Neural cell (in vitro differentiated cells): ENCODE results near the gene RAD51B. TPM values are rescaled to one million over a fixed set of nuclear protein-coding genes. Genes with fewer than 3 reads are reported as not detected.

Source experiments
- H2AFZ ChIP-seq: fragments of 200-600, 300-800 bp; sonication (generic), shearing (Covaris generic); 2 replicates; pipeline ENCODE4 v1.6.0; 2014; ENCODE audit warnings: low read depth, mild to moderate bottlenecking, antibody characterized with exemption, low read length, moderate library complexity
- H3F3A ChIP-seq: fragments of 200-600 bp; shearing (Covaris generic); 2 replicates; pipeline ENCODE4 v1.6.1; 2016; ENCODE audit warnings: mild to moderate bottlenecking, moderate library complexity, mixed read lengths, antibody characterized with exemption, low read length; ENCODE audit not compliant: insufficient read depth, poor library complexity, severe bottlenecking
- H3K27ac ChIP-seq: fragments of 200-600, 300-800 bp; sonication (generic), shearing (Covaris generic); 2 replicates; pipeline ENCODE4 v1.5.1; 2014; ENCODE audit warnings: mild to moderate bottlenecking, low read length, moderate library complexity
- H3K27me3 ChIP-seq: fragments of 300-800, 200-600 bp; sonication (generic), shearing (Covaris generic); 2 replicates; pipeline ENCODE4 v1.6.0; 2014; ENCODE audit warnings: mild to moderate bottlenecking, low read depth, low read length, moderate library complexity; ENCODE audit not compliant: insufficient read depth
- H3K36me3 ChIP-seq: fragments of 300-800, 200-600 bp; sonication (generic), shearing (Covaris generic); 2 replicates; pipeline ENCODE4 v1.5.1; 2014; ENCODE audit warnings: mild to moderate bottlenecking, antibody characterized with exemption, low read length, moderate library complexity; ENCODE audit not compliant: insufficient read depth
- H3K4me2 ChIP-seq: fragments of 300-800, 200-600 bp; sonication (generic), shearing (Covaris generic); 2 replicates; pipeline ENCODE4 v1.6.0; 2014; ENCODE audit warnings: mild to moderate bottlenecking, low read length
- H3K4me3 ChIP-seq: fragments of 300-800, 200-600 bp; sonication (generic), shearing (Covaris generic); 2 replicates; pipeline ENCODE4 v1.5.1; 2014; ENCODE audit warnings: mild to moderate bottlenecking, low read length, moderate library complexity
- H3K79me2 ChIP-seq: fragments of 200-600 bp; shearing (Covaris generic); replicated peaks from 2 replicates; pipeline ENCODE4 v1.6.0; 2014; ENCODE audit warnings: mild to moderate bottlenecking, low read length, moderate library complexity; ENCODE audit not compliant: insufficient read depth
- H3K9ac ChIP-seq: fragments of 300-800, 200-600 bp; sonication (generic), shearing (Covaris generic); 2 replicates; pipeline ENCODE4 v1.6.1; 2016; ENCODE audit warnings: mild to moderate bottlenecking, low read length, mixed read lengths
- H3K9me2 ChIP-seq: fragments of 200-600 bp; shearing (Covaris generic); 2 replicates; pipeline ENCODE4 v1.6.1; 2016; ENCODE audit warnings: mild to moderate bottlenecking, low read length, mixed read lengths; ENCODE audit not compliant: insufficient read depth
- H3K9me3 ChIP-seq: fragments of 200-600, 300-800 bp; sonication (generic), shearing (Covaris generic); 2 replicates; pipeline ENCODE4 v1.6.1; 2016; ENCODE audit warnings: mild to moderate bottlenecking, mixed run types, low read length, moderate library complexity, mixed read lengths
- H4K20me1 ChIP-seq: fragments of 200-600 bp; shearing (Covaris generic); 2 replicates; pipeline ENCODE4 v1.6.1; 2016; ENCODE audit warnings: mild to moderate bottlenecking, mixed run types; ENCODE audit not compliant: insufficient read depth
- CTCF ChIP-seq: fragments of 450-650 bp; IDR thresholded peaks from 2 replicates; pipeline ENCODE4 v1.5.1; 2014; ENCODE audit warnings: antibody characterized with exemption, mild to moderate bottlenecking, moderate library complexity; ENCODE audit not compliant: poor library complexity, severe bottlenecking
- EP300 ChIP-seq: fragments of 450-650 bp; conservative IDR thresholded peaks from 2 replicates; pipeline ENCODE4 v1.6.1; 2014; ENCODE audit warnings: antibody characterized with exemption, mild to moderate bottlenecking, moderate library complexity; ENCODE audit not compliant: poor library complexity, severe bottlenecking
- EZH2 ChIP-seq: fragments of 200-600, 300-800 bp; shearing (Covaris generic), sonication (generic); IDR thresholded peaks from 2 replicates; pipeline ENCODE4 v1.6.1; 2014; ENCODE audit warnings: antibody characterized with exemption, low read length, borderline replicate concordance, mild to moderate bottlenecking; ENCODE audit not compliant: insufficient read depth, poor library complexity, severe bottlenecking
- MXI1 ChIP-seq: fragments of 450-650 bp; conservative IDR thresholded peaks from 2 replicates; pipeline ENCODE4 v1.6.1; 2014; ENCODE audit warnings: antibody characterized with exemption, mild to moderate bottlenecking; ENCODE audit not compliant: poor library complexity, severe bottlenecking
- POLR2AphosphoS5 ChIP-seq: IDR thresholded peaks from 2 replicates; pipeline ENCODE4 v1.6.1; 2012
- RAD21 ChIP-seq: fragments of 450-650 bp; conservative IDR thresholded peaks from 2 replicates; pipeline ENCODE4 v1.6.1; 2014; ENCODE audit warnings: antibody characterized with exemption, mild to moderate bottlenecking, moderate library complexity
- REST ChIP-seq: IDR thresholded peaks from 2 replicates; pipeline ENCODE4 v1.6.1; 2012; ENCODE audit warnings: borderline replicate concordance
- SMC3 ChIP-seq: fragments of 450-650 bp; conservative IDR thresholded peaks from 2 replicates; pipeline ENCODE4 v1.6.1; 2014; ENCODE audit warnings: antibody characterized with exemption, mild to moderate bottlenecking, moderate library complexity; ENCODE audit not compliant: poor library complexity
- TAF1 ChIP-seq: IDR thresholded peaks from 2 replicates; pipeline ENCODE4 v1.6.1; 2012; ENCODE audit warnings: low read depth
- polyA plus RNA-seq: library from polyadenylated mRNA; depleted of rRNA; stranded (reverse); fragments of >200 nt; gene quantifications from 2 replicates; pipeline ENCODE4 v1.2.3, GENCODE V29; 2014

RAD51B gene
- polyA plus RNA-seq, 1 donor from 2014 or later: 3.1 TPM

DNA sequence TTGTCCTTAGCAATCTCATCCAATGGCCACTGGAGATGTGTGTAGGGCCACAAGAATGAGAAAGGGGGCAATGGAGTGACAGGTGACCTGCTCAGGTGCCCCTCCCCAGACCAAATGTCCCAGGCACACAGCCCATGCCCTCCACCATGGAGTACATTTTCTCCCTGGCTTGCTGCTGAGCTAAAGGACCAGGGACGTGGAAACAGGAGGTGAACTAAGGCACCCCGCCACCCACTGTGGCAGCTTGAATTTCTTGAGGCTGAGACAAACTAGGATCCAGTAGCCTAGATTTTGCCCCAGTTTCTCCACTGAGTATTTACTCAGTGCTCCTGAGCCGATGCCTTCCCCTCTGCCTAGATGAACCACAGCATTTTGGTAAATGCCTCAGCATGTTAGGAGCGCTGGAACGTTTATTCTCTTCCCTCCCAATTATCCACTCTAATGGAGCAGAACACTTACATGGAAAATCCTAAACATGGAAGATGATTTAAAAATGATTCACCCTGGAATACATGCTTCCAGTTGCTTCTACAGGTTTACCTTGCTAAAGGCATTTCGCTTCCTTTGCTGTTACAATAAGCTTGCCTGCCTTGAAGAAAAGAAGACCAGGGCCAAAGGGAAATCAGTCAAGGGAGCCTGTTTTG is 775.3 kb downstream of the RAD51B start:
- no peaks in the 10 kb centered on the region for H3K79me2 ChIP-seq
- H3K9me2 ChIP-seq: no peaks in the 10 kb centered on the region
- TF ChIP-seq POLR2AphosphoS5: no peak
- no peak for TF ChIP-seq REST
- TF ChIP-seq EZH2: no peak
- TF ChIP-seq SMC3: no peak
- TF ChIP-seq CTCF: no peak
- TF ChIP-seq MXI1: no peak
- no peak for TF ChIP-seq RAD21
- no peak for TF ChIP-seq TAF1
- no peak for TF ChIP-seq EP300
- H4K20me1 ChIP-seq: no peaks in the 10 kb centered on the region
- H3K9ac ChIP-seq: no peak overlapping the region
- H3K27ac ChIP-seq: no peak overlapping the region
- no peaks in the 10 kb centered on the region for H3F3A ChIP-seq
- no peaks in the 10 kb centered on the region for H3K9me3 ChIP-seq
- no peak overlapping the region for H3K4me2 ChIP-seq
- H2AFZ ChIP-seq: no peak overlapping the region
- no peaks in the 10 kb centered on the region for H3K27me3 ChIP-seq
- no peaks in the 10 kb centered on the region for H3K36me3 ChIP-seq
- no peak overlapping the region for H3K4me3 ChIP-seq

GRCh38 chr14:68596211-68596610 is 776.6 kb downstream of the RAD51B start:
- no peaks in the 10 kb centered on the region for H3K79me2 ChIP-seq
- TF ChIP-seq RAD21 (no peak), TAF1 (no peak), SMC3 (no peak), EP300 (no peak), MXI1 (no peak), REST (no peak), CTCF (no peak), EZH2 (no peak), POLR2AphosphoS5 (no peak)
- H3K27ac ChIP-seq: no peak overlapping the region
- no peaks in the 10 kb centered on the region for H3K9me2 ChIP-seq
- no peaks in the 10 kb centered on the region for H3F3A ChIP-seq
- H3K36me3 ChIP-seq: no peaks in the 10 kb centered on the region
- H3K9ac ChIP-seq: no peak overlapping the region
- no peak overlapping the region for H2AFZ ChIP-seq
- no peaks in the 10 kb centered on the region for H3K27me3 ChIP-seq
- H4K20me1 ChIP-seq: no peaks in the 10 kb centered on the region
- no peak overlapping the region for H3K4me2 ChIP-seq
- H3K9me3 ChIP-seq: no peaks in the 10 kb centered on the region
- no peak overlapping the region for H3K4me3 ChIP-seq
